AG04449 (cell line): ENCODE data around the gene NEBL.

Source experiments
- CTCF ChIA-PET: fragments of 350-600 bp; formaldehyde crosslinking; extraction: SDS; loops from one replicate; lab custom pipeline; 2021; ENCODE audit warnings: antibody characterized with exemption; lab: Yijun Ruan, JAX
- POLR2A ChIA-PET: fragments of 400-600, 350-600 bp; formaldehyde crosslinking; extraction: SDS; loops from one replicate; lab custom pipeline; 2020; ENCODE audit warnings: antibody characterized with exemption, inconsistent platforms; lab: Yijun Ruan, JAX
- DNase-seq: peaks from one replicate; pipeline ENCODE4 v3.0.0-alpha.2; 2010; ENCODE audit warnings: low read depth, low spot score
- H3K4me3 ChIP-seq: 2 replicates; pipeline ENCODE4 v1.5.1; 2011; ENCODE audit warnings: low read depth, mild to moderate bottlenecking, control low read depth, low read length
- CTCF ChIP-seq: IDR thresholded peaks from one replicate; pipeline ENCODE4 v1.5.1; 2011; ENCODE audit warnings: mild to moderate bottlenecking, moderate library complexity, low read length, control low read depth, inconsistent platforms; ENCODE audit not compliant: insufficient read depth; ENCODE audit errors: missing control alignments

The NEBL gene

GRCh38 chr10:20877554-20877953, 19.6 kb downstream of the NEBL start:
- ChIA-PET POLR2A (no interaction called here), CTCF (no interaction called here)
- no peak for TF ChIP-seq CTCF
- no peak for DNase-seq
- H3K4me3 ChIP-seq, result no peak overlapping the region

- no peak for DNase-seq
- no peak overlapping the region for H3K4me3 ChIP-seq
- ChIA-PET CTCF (no interaction called here), POLR2A (no interaction called here)
- TF ChIP-seq CTCF, result no peak
Observed at GRCh38 chr10:20874261-20874660, 22.9 kb downstream of the NEBL start.

GRCh38 chr10:20871970-20872369, 25.1 kb downstream of the NEBL start:
- TF ChIP-seq CTCF, result no peak
- POLR2A ChIA-PET, result no interaction called here
- no peak for DNase-seq
- CTCF ChIA-PET, result no interaction called here
- H3K4me3 ChIP-seq, result no peak overlapping the region

GRCh38 chr10:20870834-20871233, 26.3 kb downstream of the NEBL start:
- DNase-seq, result no peak
- CTCF ChIA-PET, result no interaction called here
- no peak overlapping the region for H3K4me3 ChIP-seq
- no peak for TF ChIP-seq CTCF
- POLR2A ChIA-PET, result no interaction called here

GRCh38 chr10:20863008-20863407, 34.1 kb downstream of the NEBL start:
- no peak overlapping the region for H3K4me3 ChIP-seq
- no peak for DNase-seq
- TF ChIP-seq CTCF, result no peak
- ChIA-PET CTCF (no interaction called here), POLR2A (no interaction called here)

GRCh38 chr10:20858292-20859124, 38.6 kb downstream of the NEBL start:
- H3K4me3 ChIP-seq, result no peak overlapping the region
- CTCF ChIA-PET, result interaction anchor here (1.1 kb wide), 1 partner anchor 411 kb away, joined by 5 read pairs; no protein-coding TSS in a partner anchor
- no peak for TF ChIP-seq CTCF
- POLR2A ChIA-PET, result no interaction called here
- DNase-seq, result no peak
